ENCODE results near the gene UBE2L3.
"Not testable (repeated sequence)": the region's sequence is repeated elsewhere in the genome, so short reads cannot be mapped to it uniquely, and the experiment has no call there.

The UBE2L3 gene

GRCh38 chr22:21599053-21599893 is 31.8 kb downstream of the UBE2L3 start:
- in situ Hi-C loops (cut with HindIII; ENCODE audit: low sequenced_read_pairs): no loop called here

GRCh38 chr22:21602579-21602978 is 35.1 kb downstream of the UBE2L3 start:
- in situ Hi-C loops (cut with HindIII; ENCODE audit: low sequenced_read_pairs): no loop called here

- in situ Hi-C loops (cut with HindIII; ENCODE audit: low sequenced_read_pairs): no loop called here
Observed at GRCh38 chr22:21603973-21604372, 36.5 kb downstream of the UBE2L3 start.

- in situ Hi-C loops (cut with HindIII; ENCODE audit: low sequenced_read_pairs): no loop called here
Observed at GRCh38 chr22:21605887-21606564, 38.5 kb downstream of the UBE2L3 start.

GRCh38 chr22:21606775-21607174 is 39.3 kb downstream of the UBE2L3 start:
- in situ Hi-C loops (cut with HindIII; ENCODE audit: low sequenced_read_pairs): no loop called here

GRCh38 chr22:21609556-21610157 is 42.1 kb downstream of the UBE2L3 start:
- in situ Hi-C loops (cut with HindIII; ENCODE audit: low sequenced_read_pairs): not testable (repeated sequence)

- in situ Hi-C loops (cut with HindIII; ENCODE audit: low sequenced_read_pairs): no loop called here
Observed at GRCh38 chr22:21611210-21611977, 43.9 kb downstream of the UBE2L3 start.

GRCh38 chr22:21612858-21613257 is 45.3 kb downstream of the UBE2L3 start:
- in situ Hi-C loops (cut with HindIII; ENCODE audit: low sequenced_read_pairs): no loop called here

- in situ Hi-C loops (cut with HindIII; ENCODE audit: low sequenced_read_pairs): no loop called here
Observed at GRCh38 chr22:21613553-21614233, 46.2 kb downstream of the UBE2L3 start.

GRCh38 chr22:21615731-21616130 is 48.2 kb downstream of the UBE2L3 start:
- in situ Hi-C loops (cut with HindIII; ENCODE audit: low sequenced_read_pairs): no loop called here

- in situ Hi-C loops (cut with HindIII; ENCODE audit: low sequenced_read_pairs): not testable (repeated sequence)
Observed at GRCh38 chr22:21617337-21617736, 49.8 kb downstream of the UBE2L3 start.

- in situ Hi-C loops (cut with HindIII; ENCODE audit: low sequenced_read_pairs): no loop called here
Observed at GRCh38 chr22:21621025-21621424, 53.5 kb downstream of the UBE2L3 start.

GRCh38 chr22:21622011-21622918 is 54.8 kb downstream of the UBE2L3 start:
- in situ Hi-C loops (cut with HindIII; ENCODE audit: low sequenced_read_pairs): no loop called here

GRCh38 chr22:21622919-21623647 is 55.6 kb downstream of the UBE2L3 start:
- in situ Hi-C loops (cut with HindIII; ENCODE audit: low sequenced_read_pairs): no loop called here

- in situ Hi-C loops (cut with HindIII; ENCODE audit: low sequenced_read_pairs): no loop called here
Observed at GRCh38 chr22:21623648-21623970, 56.1 kb downstream of the UBE2L3 start.

- in situ Hi-C loops (cut with HindIII; ENCODE audit: low sequenced_read_pairs): no loop called here
Observed at GRCh38 chr22:21624120-21624879, 56.8 kb downstream of the UBE2L3 start.

- in situ Hi-C loops (cut with HindIII; ENCODE audit: low sequenced_read_pairs): no loop called here
Observed at GRCh38 chr22:21624880-21625791, 57.6 kb downstream of the UBE2L3 start.

Measured in DLD1 (cell line).